ENCODE results near the gene DERA.

DERA gene

GRCh38 chr12:16086942-16087341 lies 175.8 kb downstream of the DERA start:
- no peaks in the 10 kb centered on the region for H3K4me1 ChIP-seq (ENCODE audit: insufficient read depth, low read length)
- H2AFZ ChIP-seq (ENCODE audit: low read depth, low read length) = no peak overlapping the region
- H3K9me3 ChIP-seq (ENCODE audit: low read length) = no peaks in the 10 kb centered on the region
- no peaks in the 10 kb centered on the region for H3K36me3 ChIP-seq (ENCODE audit: insufficient read depth, low read length)
- no peaks in the 10 kb centered on the region for H3K27me3 ChIP-seq (ENCODE audit: insufficient read depth, low read length)
- H3K4me3 ChIP-seq (ENCODE audit: low read length) = no peak overlapping the region

Data from neuron (in vitro differentiated cells).